ENCODE results near the gene ADARB2. TPM values are rescaled to one million over a fixed set of nuclear protein-coding genes. Genes with fewer than 3 reads are reported as not detected.
A peak's percentile ranks its signal among the peaks of the same experiment; 100 is the strongest.

Gene ADARB2
- total and polyA plus RNA-seq, 10 of the 15 experiments (the other 5 are each of a cell fraction or from before 2014, with no cell fraction given), result 0.02 to 4.1 (median 0.76) TPM

DNA sequence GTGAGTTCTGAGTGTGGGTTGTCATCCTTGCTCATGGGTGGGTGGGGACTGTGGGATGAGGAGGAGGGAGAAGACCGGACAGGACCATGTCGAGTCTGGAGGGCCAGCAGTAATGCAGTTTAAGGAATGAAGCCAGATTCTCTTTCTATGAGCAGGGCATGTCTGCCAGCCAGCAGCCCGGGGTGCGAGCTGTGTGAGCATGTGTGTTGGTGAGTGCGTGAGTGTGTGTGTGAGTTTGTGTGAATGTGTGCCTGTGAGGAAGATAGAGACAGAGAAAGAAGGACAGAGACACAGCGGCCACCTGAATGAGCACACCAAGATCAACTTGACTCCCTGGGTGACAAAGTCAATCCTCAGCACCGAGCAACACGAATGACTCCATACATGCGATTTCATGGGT lies 52.3 kb downstream of the ADARB2 start:
- ChIA-PET CTCF (no interaction called here), SMC1A (ENCODE audit: uncharacterized antibody, unreplicated experiment) (interaction anchor here (1.2 kb wide), 1 partner anchor 44 kb away, joined by 3 read pairs; no protein-coding TSS in a partner anchor), RAD21 (ENCODE audit: unreplicated experiment) (no interaction called here), POLR2A (no interaction called here)
- Histone ChIP-seq H2AFZ (ENCODE audit: control insufficient read depth, low read depth, low read length) (no peak overlapping the region), H4K20me1 (ENCODE audit: control insufficient read depth, insufficient read depth) (no peaks in the 10 kb centered on the region), H3K4me1 (ENCODE audit: control insufficient read depth, insufficient read depth, low read length) (no peaks in the 10 kb centered on the region), H3K9me3 (replicated peaks; ENCODE audit: control insufficient read depth, insufficient read depth, low read length) (no peaks in the 10 kb centered on the region), H3K4me2 (ENCODE audit: control insufficient read depth, insufficient read depth) (no peak overlapping the region), H3K79me2 (ENCODE audit: control insufficient read depth, insufficient read depth, low read length) (no peaks in the 10 kb centered on the region), H3K27ac (ENCODE audit: control insufficient read depth, insufficient read depth) (no peak overlapping the region), H3K27me3 (replicated peaks in 1 of 2; ENCODE audit: control insufficient read depth in 2 of 2, insufficient read depth in 2 of 2, low read length in 1 of 2) (no peaks in the 10 kb centered on the region), H3K4me3 (no peak overlapping the region), H3K9ac (ENCODE audit: control insufficient read depth, insufficient read depth, low read length) (no peak overlapping the region), H3K36me3 (ENCODE audit: control insufficient read depth in 2 of 2, insufficient read depth in 2 of 2, low read length in 1 of 2) (no peaks in the 10 kb centered on the region; a peak in 2 of 4 replicates)
- intact Hi-C loops (cut with micrococcal nuclease; ENCODE audit: unreplicated experiment) (no loop called here), in situ Hi-C loops (cut with MboI) (no loop called here)
- no peak for TF ChIP-seq SKIL (IDR thresholded peaks at IDR 0.05; ENCODE audit: low read depth, poor library complexity, severe bottlenecking)
- 70% methylated on average over 8 of the region's 9 CpGs for WGBS (ENCODE audit: insufficient coverage, insufficient replicate concordance, low lambda C conversion rate, missing lambda C conversion rate)
- FAIRE-seq, result no peak
- ATAC-seq, result no peak
- no TSS peak for BruUV-seq (replicated peaks)
- no peak for DNase-seq (ENCODE audit: low read depth, low spot score)

GRCh38 chr10:1683649-1684048 lies 53.7 kb downstream of the ADARB2 start:
- Histone ChIP-seq H3K4me3 (no peak overlapping the region), H3K36me3 (ENCODE audit: control insufficient read depth in 2 of 2, insufficient read depth in 2 of 2, low read length in 1 of 2) (no peaks in the 10 kb centered on the region; a peak in 2 of 4 replicates), H3K4me2 (ENCODE audit: control insufficient read depth, insufficient read depth) (no peak overlapping the region), H3K4me1 (ENCODE audit: control insufficient read depth, insufficient read depth, low read length) (no peaks in the 10 kb centered on the region), H3K79me2 (ENCODE audit: control insufficient read depth, insufficient read depth, low read length) (no peaks in the 10 kb centered on the region), H2AFZ (ENCODE audit: control insufficient read depth, low read depth, low read length) (no peak overlapping the region), H3K9ac (ENCODE audit: control insufficient read depth, insufficient read depth, low read length) (no peak overlapping the region), H4K20me1 (ENCODE audit: control insufficient read depth, insufficient read depth) (no peaks in the 10 kb centered on the region), H3K27me3 (replicated peaks in 1 of 2; ENCODE audit: control insufficient read depth in 2 of 2, insufficient read depth in 2 of 2, low read length in 1 of 2) (no peaks in the 10 kb centered on the region), H3K9me3 (replicated peaks; ENCODE audit: control insufficient read depth, insufficient read depth, low read length) (no peaks in the 10 kb centered on the region), H3K27ac (ENCODE audit: control insufficient read depth, insufficient read depth) (no peak overlapping the region)
- SMC1A ChIA-PET (ENCODE audit: uncharacterized antibody, unreplicated experiment), result interaction anchor here (0.7 kb wide), 2 partner anchors 24 to 1474 kb away, joined by 3 read pairs; no protein-coding TSS in a partner anchor
- in situ Hi-C loops (cut with MboI), result no loop called here
- RAD21 ChIA-PET (ENCODE audit: unreplicated experiment), result interaction anchor here (0.6 kb wide), 1 partner anchor 264 kb away, joined by 3 read pairs; no protein-coding TSS in a partner anchor
- intact Hi-C loops (cut with micrococcal nuclease; ENCODE audit: unreplicated experiment), result no loop called here
- no peak for DNase-seq (ENCODE audit: low read depth, low spot score)
- CTCF ChIA-PET, result no interaction called here
- FAIRE-seq, result no peak
- BruUV-seq (replicated peaks), result no TSS peak
- no peak for ATAC-seq
- POLR2A ChIA-PET, result no interaction called here
- 67% methylated on average over 12 of the region's 12 CpGs for WGBS (ENCODE audit: insufficient coverage, insufficient replicate concordance, low lambda C conversion rate, missing lambda C conversion rate)
- TF ChIP-seq HDGF (IDR thresholded peaks at IDR 0.05), result no peak
- TF ChIP-seq RUNX3 (IDR thresholded peaks at IDR 0.05; ENCODE audit: low read length), result no peak
- peak; percentile 38 for TF ChIP-seq BCL3 (IDR thresholded peaks at IDR 0.05; ENCODE audit: borderline replicate concordance, insufficient read depth, low read depth, low read length, poor library complexity, severe bottlenecking)
- TF ChIP-seq, protein P1, sequence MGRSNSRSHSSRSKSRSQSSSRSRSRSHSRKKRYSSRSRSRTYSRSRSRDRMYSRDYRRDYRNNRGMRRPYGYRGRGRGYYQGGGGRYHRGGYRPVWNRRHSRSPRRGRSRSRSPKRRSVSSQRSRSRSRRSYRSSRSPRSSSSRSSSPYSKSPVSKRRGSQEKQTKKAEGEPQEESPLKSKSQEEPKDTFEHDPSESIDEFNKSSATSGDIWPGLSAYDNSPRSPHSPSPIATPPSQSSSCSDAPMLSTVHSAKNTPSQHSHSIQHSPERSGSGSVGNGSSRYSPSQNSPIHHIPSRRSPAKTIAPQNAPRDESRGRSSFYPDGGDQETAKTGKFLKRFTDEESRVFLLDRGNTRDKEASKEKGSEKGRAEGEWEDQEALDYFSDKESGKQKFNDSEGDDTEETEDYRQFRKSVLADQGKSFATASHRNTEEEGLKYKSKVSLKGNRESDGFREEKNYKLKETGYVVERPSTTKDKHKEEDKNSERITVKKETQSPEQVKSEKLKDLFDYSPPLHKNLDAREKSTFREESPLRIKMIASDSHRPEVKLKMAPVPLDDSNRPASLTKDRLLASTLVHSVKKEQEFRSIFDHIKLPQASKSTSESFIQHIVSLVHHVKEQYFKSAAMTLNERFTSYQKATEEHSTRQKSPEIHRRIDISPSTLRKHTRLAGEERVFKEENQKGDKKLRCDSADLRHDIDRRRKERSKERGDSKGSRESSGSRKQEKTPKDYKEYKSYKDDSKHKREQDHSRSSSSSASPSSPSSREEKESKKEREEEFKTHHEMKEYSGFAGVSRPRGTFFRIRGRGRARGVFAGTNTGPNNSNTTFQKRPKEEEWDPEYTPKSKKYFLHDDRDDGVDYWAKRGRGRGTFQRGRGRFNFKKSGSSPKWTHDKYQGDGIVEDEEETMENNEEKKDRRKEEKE (IDR thresholded peaks at IDR 0.05), result no peak
- TF ChIP-seq, protein P2, sequence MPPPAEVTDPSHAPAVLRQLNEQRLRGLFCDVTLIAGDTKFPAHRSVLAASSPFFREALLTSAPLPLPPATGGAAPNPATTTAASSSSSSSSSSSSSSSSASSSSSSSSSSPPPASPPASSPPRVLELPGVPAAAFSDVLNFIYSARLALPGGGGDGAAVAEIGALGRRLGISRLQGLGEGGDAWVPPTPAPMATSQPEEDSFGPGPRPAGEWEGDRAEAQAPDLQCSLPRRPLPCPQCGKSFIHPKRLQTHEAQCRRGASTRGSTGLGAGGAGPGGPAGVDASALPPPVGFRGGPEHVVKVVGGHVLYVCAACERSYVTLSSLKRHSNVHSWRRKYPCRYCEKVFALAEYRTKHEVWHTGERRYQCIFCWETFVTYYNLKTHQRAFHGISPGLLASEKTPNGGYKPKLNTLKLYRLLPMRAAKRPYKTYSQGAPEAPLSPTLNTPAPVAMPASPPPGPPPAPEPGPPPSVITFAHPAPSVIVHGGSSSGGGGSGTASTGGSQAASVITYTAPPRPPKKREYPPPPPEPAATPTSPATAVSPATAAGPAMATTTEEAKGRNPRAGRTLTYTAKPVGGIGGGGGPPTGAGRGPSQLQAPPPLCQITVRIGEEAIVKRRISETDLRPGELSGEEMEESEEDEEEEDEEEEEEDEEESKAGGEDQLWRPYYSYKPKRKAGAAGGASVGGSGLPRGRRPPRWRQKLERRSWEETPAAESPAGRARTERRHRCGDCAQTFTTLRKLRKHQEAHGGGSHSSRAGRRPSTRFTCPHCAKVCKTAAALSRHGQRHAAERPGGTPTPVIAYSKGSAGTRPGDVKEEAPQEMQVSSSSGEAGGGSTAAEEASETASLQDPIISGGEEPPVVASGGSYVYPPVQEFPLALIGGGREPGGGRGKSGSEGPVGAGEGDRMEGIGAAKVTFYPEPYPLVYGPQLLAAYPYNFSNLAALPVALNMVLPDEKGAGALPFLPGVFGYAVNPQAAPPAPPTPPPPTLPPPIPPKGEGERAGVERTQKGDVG (CRISPR knock-in tag; IDR thresholded peaks at IDR 0.05), result no peak
- TF ChIP-seq JUNB (IDR thresholded peaks at IDR 0.05), result no peak

All from GM12878 (cell line).